DOHH2 (cell line): ENCODE results near the gene SFXN5.
A peak's percentile ranks its signal among the peaks of the same experiment; 100 is the strongest.

Experiments
- CTCF ChIP-seq: fragments of 200-600 bp; sonication (generic); IDR thresholded peaks from one replicate; pipeline ENCODE4 v1.5.1; 2014; ENCODE audit warnings: antibody characterized with exemption, mild to moderate bottlenecking, low read depth, low read length; ENCODE audit not compliant: poor library complexity, severe bottlenecking
- EZH2phosphoT487 ChIP-seq: fragments of 200-600 bp; sonication (generic); IDR thresholded peaks from 2 replicates; pipeline ENCODE4 v1.6.1; 2017; ENCODE audit warnings: borderline replicate concordance, mild to moderate bottlenecking, antibody characterized with exemption, low read length, moderate library complexity, mixed read lengths

GRCh38 chr2:72893594-72894319, 177.8 kb downstream of the SFXN5 start:
- TF ChIP-seq CTCF, result peak; percentile 64
- TF ChIP-seq EZH2phosphoT487, result no peak
